Measurements from ENCODE around the gene TINAGL1.
A peak's percentile ranks its signal among the peaks of the same experiment; 100 is the strongest.

The TINAGL1 gene

DNA sequence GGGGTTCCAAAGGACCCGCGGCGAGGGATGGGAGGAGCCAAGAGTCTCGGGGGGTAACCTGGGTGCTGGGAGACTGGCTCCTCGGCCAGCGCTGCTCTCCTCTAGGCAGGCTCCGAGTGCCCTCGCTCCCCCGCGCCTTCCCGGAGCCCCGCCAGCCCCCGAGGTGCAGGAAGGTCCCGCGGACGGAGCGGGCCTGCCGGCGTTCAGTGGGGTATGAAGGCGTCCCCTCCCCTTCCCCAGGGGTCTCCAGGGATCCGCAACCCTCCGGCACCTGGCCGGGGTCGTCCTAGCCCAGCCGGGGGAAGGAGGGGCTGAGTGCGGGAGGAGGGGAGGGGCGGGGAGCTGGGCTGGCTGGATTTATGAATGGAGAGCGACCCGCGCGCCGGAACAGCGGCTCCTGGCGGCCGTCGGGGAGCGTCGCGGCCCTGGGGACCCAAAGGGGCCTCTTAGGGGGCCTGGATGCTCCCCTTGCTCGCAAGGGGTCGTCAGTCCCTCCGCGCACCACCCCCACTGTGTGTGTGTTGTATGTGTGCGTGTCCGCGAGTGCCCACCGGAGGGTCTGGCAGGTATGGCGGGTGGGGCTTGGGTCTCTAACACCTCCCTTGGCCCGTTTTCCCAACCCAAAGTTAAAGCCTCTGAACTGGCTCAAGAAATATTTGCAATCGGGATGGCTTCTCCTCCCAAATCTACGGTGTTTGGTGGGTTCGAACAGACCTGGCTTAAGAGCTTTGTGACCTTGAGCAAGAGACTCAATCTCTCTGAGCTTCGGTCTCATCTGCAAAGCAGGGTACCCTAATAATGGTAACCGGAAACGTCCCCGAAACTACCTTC lies 41.8 kb downstream of the TINAGL1 start:
- no peak for DNase-seq (ENCODE audit: low read depth, low spot score)
- H3K9ac ChIP-seq (ENCODE audit: insufficient read length) = no peak overlapping the region
- no peak overlapping the region for H3K27ac ChIP-seq
- H3K36me3 ChIP-seq (ENCODE audit: insufficient read depth, low read length) = no peaks in the 10 kb centered on the region
- TF ChIP-seq FOXP2 (optimal IDR thresholded peaks at IDR 0.05; ENCODE audit: control extremely low read depth, extremely low read length, insufficient read depth) (no peak), EZH2 (IDR thresholded peaks at IDR 0.05) (no peak), POLR2AphosphoS5 (IDR thresholded peaks at IDR 0.05; ENCODE audit: borderline replicate concordance, low read depth, low read length) (no peak)
- no peaks in the 10 kb centered on the region for H3K9me3 ChIP-seq (ENCODE audit: low read depth, low read length)
- peak overlapping the region; percentile 83 for H3K4me3 ChIP-seq

DNA sequence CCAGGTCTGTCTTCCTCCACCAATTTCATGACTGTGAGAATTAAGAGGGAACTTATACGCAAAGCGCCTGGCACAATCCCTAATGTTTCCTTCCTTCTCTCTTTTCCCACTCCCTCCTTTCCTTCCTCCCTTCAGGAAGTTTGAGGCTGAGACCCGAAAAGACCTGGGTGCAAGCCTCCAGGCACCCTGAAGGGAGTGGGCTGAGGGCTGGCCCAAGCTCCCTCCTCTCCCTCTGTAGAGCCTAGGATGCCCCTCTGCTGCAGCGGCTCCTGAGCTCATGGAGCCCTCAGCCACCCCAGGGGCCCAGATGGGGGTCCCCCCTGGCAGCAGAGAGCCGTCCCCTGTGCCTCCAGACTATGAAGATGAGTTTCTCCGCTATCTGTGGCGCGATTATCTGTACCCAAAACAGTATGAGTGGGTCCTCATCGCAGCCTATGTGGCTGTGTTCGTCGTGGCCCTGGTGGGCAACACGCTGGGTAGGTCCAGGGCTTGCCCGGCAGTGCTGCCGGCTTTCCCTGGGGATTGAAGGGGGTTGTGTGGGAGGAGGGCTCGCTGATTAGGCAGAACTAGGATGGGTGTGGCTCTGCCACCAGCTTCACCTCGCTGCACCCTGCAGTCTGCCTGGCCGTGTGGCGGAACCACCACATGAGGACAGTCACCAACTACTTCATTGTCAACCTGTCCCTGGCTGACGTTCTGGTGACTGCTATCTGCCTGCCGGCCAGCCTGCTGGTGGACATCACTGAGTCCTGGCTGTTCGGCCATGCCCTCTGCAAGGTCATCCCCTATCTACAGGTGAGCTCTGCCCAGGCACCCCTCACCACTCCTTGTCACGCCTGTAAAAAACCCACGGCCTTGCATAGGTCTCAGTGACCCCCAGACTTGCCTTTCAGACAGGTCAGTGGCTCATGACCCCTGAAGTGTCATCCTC lies 42.9 kb downstream of the TINAGL1 start:
- Histone ChIP-seq H3K4me3 (no peak overlapping the region), H3K9me3 (ENCODE audit: low read depth, low read length) (no peaks in the 10 kb centered on the region), H3K9ac (ENCODE audit: insufficient read length) (no peak overlapping the region), H3K36me3 (ENCODE audit: insufficient read depth, low read length) (no peaks in the 10 kb centered on the region), H3K27ac (no peak overlapping the region)
- TF ChIP-seq EZH2 (IDR thresholded peaks at IDR 0.05) (no peak), POLR2AphosphoS5 (IDR thresholded peaks at IDR 0.05; ENCODE audit: borderline replicate concordance, low read depth, low read length) (no peak), FOXP2 (optimal IDR thresholded peaks at IDR 0.05; ENCODE audit: control extremely low read depth, extremely low read length, insufficient read depth) (no peak)
- DNase-seq (ENCODE audit: low read depth, low spot score) = no peak

DNA sequence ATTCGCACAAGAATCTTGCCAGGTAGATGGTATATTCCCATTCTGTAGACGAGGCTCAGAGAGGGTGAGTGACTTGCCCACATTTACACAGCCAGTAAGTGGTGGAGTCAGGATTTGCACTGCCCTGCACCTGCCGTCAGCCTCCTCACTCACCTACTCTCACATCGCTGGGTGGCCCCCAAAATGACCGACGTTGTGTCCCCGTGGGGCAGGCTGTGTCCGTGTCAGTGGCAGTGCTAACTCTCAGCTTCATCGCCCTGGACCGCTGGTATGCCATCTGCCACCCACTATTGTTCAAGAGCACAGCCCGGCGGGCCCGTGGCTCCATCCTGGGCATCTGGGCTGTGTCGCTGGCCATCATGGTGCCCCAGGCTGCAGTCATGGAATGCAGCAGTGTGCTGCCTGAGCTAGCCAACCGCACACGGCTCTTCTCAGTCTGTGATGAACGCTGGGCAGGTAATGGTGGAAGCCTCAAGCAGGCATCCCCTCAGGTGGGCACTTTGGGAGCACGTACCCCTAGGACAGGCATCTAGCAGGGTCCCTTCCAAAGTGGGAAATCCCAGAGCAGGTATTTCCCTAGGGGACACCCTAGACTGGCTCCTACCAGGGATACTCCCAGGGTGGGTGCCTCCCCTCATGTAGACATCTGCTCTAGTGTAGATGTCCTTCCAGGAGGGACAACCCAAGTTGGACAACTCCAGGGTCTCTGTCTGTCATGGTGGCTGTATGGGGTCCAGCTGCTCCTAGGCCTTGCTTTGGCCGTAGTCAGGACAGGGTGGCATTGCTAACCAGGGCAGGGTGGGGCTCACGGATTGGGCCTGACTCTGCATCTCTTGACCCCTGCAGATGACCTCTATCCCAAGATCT lies 44.5 kb downstream of the TINAGL1 start:
- Histone ChIP-seq H3K9me3 (ENCODE audit: low read depth, low read length) (no peaks in the 10 kb centered on the region), H3K27ac (no peak overlapping the region), H3K36me3 (ENCODE audit: insufficient read depth, low read length) (no peaks in the 10 kb centered on the region), H3K9ac (ENCODE audit: insufficient read length) (no peak overlapping the region), H3K4me3 (no peak overlapping the region)
- DNase-seq (ENCODE audit: low read depth, low spot score) = no peak
- TF ChIP-seq EZH2 (IDR thresholded peaks at IDR 0.05) (no peak), FOXP2 (optimal IDR thresholded peaks at IDR 0.05; ENCODE audit: control extremely low read depth, extremely low read length, insufficient read depth) (no peak), POLR2AphosphoS5 (IDR thresholded peaks at IDR 0.05; ENCODE audit: borderline replicate concordance, low read depth, low read length) (no peak)

DNA sequence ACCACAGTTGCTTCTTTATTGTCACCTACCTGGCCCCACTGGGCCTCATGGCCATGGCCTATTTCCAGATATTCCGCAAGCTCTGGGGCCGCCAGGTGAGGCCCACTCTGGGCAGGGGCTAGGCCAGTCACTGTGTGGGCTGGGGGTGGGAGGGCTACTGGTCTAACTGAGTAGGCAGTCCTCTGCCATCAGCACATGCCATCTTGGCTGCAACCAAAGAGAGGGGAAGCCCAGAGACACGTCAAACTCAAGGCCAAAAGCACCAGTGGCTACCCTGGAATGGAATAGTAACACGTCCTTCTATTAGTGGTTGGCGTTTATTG lies 45.1 kb downstream of the TINAGL1 start:
- H3K4me3 ChIP-seq = no peak overlapping the region
- no peaks in the 10 kb centered on the region for H3K36me3 ChIP-seq (ENCODE audit: insufficient read depth, low read length)
- TF ChIP-seq EZH2 (IDR thresholded peaks at IDR 0.05) = no peak
- H3K27ac ChIP-seq = no peak overlapping the region
- no peak for DNase-seq (ENCODE audit: low read depth, low spot score)
- no peak overlapping the region for H3K9ac ChIP-seq (ENCODE audit: insufficient read length)
- no peaks in the 10 kb centered on the region for H3K9me3 ChIP-seq (ENCODE audit: low read depth, low read length)

DNA sequence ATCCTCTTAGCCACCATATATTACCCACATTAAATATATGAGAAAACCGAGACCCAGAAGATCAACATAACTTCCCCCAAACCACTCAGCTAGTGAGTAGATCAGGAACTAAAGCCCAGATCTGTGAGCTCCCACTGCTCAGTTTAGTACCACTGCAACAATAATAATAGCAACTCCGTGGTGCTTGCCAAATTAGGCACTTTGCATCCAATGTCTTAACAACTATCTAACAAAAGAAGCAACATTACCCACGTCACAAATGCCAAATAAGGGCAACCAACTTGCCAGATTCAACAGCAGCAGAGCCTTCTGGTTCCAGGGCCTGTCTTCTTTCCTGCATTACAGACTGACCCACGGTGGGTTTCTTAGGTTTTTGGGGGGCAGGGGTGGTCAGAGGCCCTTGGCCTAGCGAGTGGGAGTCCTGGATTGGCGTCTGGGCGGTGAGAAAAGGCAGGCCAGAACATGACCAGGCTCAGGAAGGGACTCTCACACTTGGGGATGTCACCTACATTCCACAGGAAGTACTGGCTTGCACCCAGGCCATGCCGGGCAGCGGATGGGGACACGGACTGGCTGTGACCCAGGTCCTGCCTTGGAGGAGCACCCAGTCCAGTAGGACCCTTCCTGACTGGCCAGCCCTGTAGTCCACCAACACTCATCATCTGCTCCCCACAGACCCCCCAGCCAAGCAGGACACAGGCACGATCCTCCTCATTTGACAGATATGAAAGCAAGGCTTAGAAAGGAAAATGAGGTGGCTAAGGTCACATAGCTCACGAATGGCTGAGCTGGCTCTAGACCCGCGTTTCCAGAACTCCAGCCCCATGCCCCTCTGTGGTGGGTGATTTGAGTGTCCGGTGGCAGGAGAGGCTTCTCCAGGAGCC lies 45.8 kb downstream of the TINAGL1 start:
- DNase-seq (ENCODE audit: low read depth, low spot score) = no peak
- Histone ChIP-seq H3K9ac (ENCODE audit: insufficient read length) (no peak overlapping the region), H3K4me3 (no peak overlapping the region), H3K36me3 (ENCODE audit: insufficient read depth, low read length) (no peaks in the 10 kb centered on the region), H3K27ac (no peak overlapping the region), H3K9me3 (ENCODE audit: low read depth, low read length) (no peaks in the 10 kb centered on the region)
- no peak for TF ChIP-seq FOXP2 (optimal IDR thresholded peaks at IDR 0.05; ENCODE audit: control extremely low read depth, extremely low read length, insufficient read depth)
- TF ChIP-seq EZH2 (IDR thresholded peaks at IDR 0.05) = no peak
- TF ChIP-seq POLR2AphosphoS5 (IDR thresholded peaks at IDR 0.05; ENCODE audit: borderline replicate concordance, low read depth, low read length) = no peak

DNA sequence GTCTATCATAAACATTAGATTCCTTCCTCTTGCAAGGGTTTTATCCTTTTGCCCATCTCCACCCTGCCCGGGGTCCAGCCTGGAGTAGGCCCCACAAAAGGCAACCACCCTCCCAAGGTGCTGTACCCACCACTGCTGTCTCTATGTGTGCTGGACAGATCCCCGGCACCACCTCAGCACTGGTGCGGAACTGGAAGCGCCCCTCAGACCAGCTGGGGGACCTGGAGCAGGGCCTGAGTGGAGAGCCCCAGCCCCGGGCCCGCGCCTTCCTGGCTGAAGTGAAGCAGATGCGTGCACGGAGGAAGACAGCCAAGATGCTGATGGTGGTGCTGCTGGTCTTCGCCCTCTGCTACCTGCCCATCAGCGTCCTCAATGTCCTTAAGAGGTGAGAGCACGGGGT lies 47.0 kb downstream of the TINAGL1 start:
- TF ChIP-seq FOXP2 (optimal IDR thresholded peaks at IDR 0.05; ENCODE audit: control extremely low read depth, extremely low read length, insufficient read depth) = no peak
- no peak for TF ChIP-seq POLR2AphosphoS5 (IDR thresholded peaks at IDR 0.05; ENCODE audit: borderline replicate concordance, low read depth, low read length)
- TF ChIP-seq EZH2 (IDR thresholded peaks at IDR 0.05) = no peak
- Histone ChIP-seq H3K27ac (no peak overlapping the region), H3K9me3 (ENCODE audit: low read depth, low read length) (no peaks in the 10 kb centered on the region), H3K9ac (ENCODE audit: insufficient read length) (no peak overlapping the region), H3K4me3 (no peak overlapping the region), H3K36me3 (ENCODE audit: insufficient read depth, low read length) (peaks cover 4% of the 10 kb centered on the region; the same call in 1 of the 2 replicates)
- no peak for DNase-seq (ENCODE audit: low read depth, low spot score)

DNA sequence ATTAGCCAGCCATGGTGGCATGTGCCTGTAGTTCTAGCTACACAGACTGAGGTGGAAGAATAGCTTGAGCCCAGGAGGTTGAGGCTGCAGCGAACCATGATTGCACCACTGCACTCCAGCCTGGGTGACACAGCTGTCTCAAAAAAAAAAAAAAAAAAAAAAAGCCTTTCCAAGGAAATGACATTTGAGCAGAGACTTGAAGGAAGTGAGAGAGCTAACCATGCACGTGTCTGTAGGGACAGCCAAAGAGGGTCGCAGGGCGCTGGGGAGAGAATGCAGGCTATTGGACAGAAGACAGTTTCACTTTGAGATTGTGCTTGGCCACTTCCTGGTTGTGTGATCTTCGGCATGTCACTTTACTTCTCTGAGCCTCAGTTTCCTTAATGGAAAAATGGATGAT lies 48.0 kb downstream of the TINAGL1 start:
- no peak overlapping the region for H3K9ac ChIP-seq (ENCODE audit: insufficient read length)
- no peaks in the 10 kb centered on the region for H3K9me3 ChIP-seq (ENCODE audit: low read depth, low read length)
- H3K27ac ChIP-seq = no peak overlapping the region
- no peak overlapping the region for H3K4me3 ChIP-seq
- H3K36me3 ChIP-seq (ENCODE audit: insufficient read depth, low read length) = peaks cover 13% of the 10 kb centered on the region; the same call in 1 of the 2 replicates
- no peak for DNase-seq (ENCODE audit: low read depth, low spot score)
- TF ChIP-seq FOXP2 (optimal IDR thresholded peaks at IDR 0.05; ENCODE audit: control extremely low read depth, extremely low read length, insufficient read depth) (no peak), EZH2 (IDR thresholded peaks at IDR 0.05) (no peak), POLR2AphosphoS5 (IDR thresholded peaks at IDR 0.05; ENCODE audit: borderline replicate concordance, low read depth, low read length) (no peak)
